Measurements from ENCODE around the gene SPACA4.

- no peak for TF ChIP-seq CTCF (IDR thresholded peaks at IDR 0.05)
- TF ChIP-seq POLR2A (IDR thresholded peaks at IDR 0.05; ENCODE audit: low read depth): no peak
These were observed 44.6 kb downstream of the SPACA4 start for GRCh38 chr19:48650974-48651682.

All from esophagus muscularis mucosa (tissue), 3 donors.